ENCODE results near the gene PHYKPL. TPM values are rescaled to one million over a fixed set of nuclear protein-coding genes. Genes with fewer than 3 reads are reported as not detected.

The PHYKPL gene
- total RNA-seq, 1 experiment from 2014 or later: 112 TPM

GRCh38 chr5:178208540-178209227 lies 23.9 kb downstream of the PHYKPL start:
- no peak for DNase-seq (ENCODE audit: unreplicated experiment)
- Mint-ChIP-seq H3K4me3 (ENCODE audit: unreplicated experiment) (no peak overlapping the region), H3K27ac (ENCODE audit: low read depth, unreplicated experiment) (peak overlapping the region; percentile 85), H3K9me3 (ENCODE audit: unreplicated experiment) (no peaks in the 10 kb centered on the region), H3K27me3 (ENCODE audit: insufficient read depth, unreplicated experiment) (no peaks in the 10 kb centered on the region), H3K36me3 (ENCODE audit: insufficient read depth, unreplicated experiment) (peaks cover 95% of the 10 kb centered on the region), H3K4me1 (ENCODE audit: insufficient read depth, unreplicated experiment) (peaks cover 38% of the 10 kb centered on the region)
- BruUV-seq (replicated peaks): no TSS peak
- ChIA-PET CTCF (interaction anchor here (1.3 to 1.7 kb wide), 2 partner anchors 133 to 431 kb away, joined by 4 to 7 read pairs; no protein-coding TSS in a partner anchor), POLR2A (interaction anchor here (1.3 to 3.3 kb wide), 2 partner anchors 21 to 422 kb away, joined by 3 to 32 read pairs; partner anchors contain the start of gene PHYKPL)
- intact Hi-C loops (cut with micrococcal nuclease): no loop called here
- TF ChIP-seq, protein P1, sequence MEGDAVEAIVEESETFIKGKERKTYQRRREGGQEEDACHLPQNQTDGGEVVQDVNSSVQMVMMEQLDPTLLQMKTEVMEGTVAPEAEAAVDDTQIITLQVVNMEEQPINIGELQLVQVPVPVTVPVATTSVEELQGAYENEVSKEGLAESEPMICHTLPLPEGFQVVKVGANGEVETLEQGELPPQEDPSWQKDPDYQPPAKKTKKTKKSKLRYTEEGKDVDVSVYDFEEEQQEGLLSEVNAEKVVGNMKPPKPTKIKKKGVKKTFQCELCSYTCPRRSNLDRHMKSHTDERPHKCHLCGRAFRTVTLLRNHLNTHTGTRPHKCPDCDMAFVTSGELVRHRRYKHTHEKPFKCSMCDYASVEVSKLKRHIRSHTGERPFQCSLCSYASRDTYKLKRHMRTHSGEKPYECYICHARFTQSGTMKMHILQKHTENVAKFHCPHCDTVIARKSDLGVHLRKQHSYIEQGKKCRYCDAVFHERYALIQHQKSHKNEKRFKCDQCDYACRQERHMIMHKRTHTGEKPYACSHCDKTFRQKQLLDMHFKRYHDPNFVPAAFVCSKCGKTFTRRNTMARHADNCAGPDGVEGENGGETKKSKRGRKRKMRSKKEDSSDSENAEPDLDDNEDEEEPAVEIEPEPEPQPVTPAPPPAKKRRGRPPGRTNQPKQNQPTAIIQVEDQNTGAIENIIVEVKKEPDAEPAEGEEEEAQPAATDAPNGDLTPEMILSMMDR (IDR thresholded peaks at IDR 0.05; ENCODE audit: unreplicated experiment): no peak

DNA sequence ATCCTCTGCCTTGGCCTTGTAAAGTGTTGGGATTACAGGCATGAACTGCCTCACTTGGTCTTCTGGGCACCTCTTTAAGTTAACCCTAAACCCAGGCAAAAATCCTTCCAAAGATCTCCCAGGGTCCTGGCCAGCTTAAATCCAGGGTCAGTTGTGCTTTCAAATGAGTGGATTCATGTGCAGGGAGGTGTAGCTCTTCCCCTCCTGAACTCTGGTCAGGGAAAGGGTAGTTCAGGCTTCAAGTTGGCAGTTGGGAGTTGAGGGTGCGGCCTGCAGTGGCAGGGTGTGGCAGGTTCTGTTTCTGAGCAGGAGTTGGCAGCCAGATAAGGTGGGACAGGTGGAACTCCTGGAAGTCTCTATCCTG lies 24.7 kb downstream of the PHYKPL start:
- TF ChIP-seq, protein P1 (IDR thresholded peaks at IDR 0.05; ENCODE audit: unreplicated experiment): no peak
- no TSS peak for BruUV-seq (replicated peaks)
- intact Hi-C loops (cut with micrococcal nuclease): no loop called here
- ChIA-PET CTCF (interaction anchor here (1.1 to 1.7 kb wide), 5 partner anchors 19 to 432 kb away, joined by 3 to 7 read pairs (median 4); no protein-coding TSS in a partner anchor), POLR2A (interaction anchor here (0.9 to 4.9 kb wide), 6 partner anchors 8 to 422 kb away, joined by 3 to 44 read pairs (median 16); partner anchors contain the start of genes NHP2 and PHYKPL)
- peak overlapping the region; percentile 85 for H3K27ac Mint-ChIP-seq (ENCODE audit: low read depth, unreplicated experiment)
- H3K36me3 Mint-ChIP-seq (ENCODE audit: insufficient read depth, unreplicated experiment): peaks cover 87% of the 10 kb centered on the region
- H3K4me3 Mint-ChIP-seq (ENCODE audit: unreplicated experiment): peak overlapping the region; percentile 99
- H3K27me3 Mint-ChIP-seq (ENCODE audit: insufficient read depth, unreplicated experiment): no peaks in the 10 kb centered on the region
- H3K4me1 Mint-ChIP-seq (ENCODE audit: insufficient read depth, unreplicated experiment): peaks cover 34% of the 10 kb centered on the region
- no peaks in the 10 kb centered on the region for H3K9me3 Mint-ChIP-seq (ENCODE audit: unreplicated experiment)
- DNase-seq (ENCODE audit: unreplicated experiment): no peak

DNA sequence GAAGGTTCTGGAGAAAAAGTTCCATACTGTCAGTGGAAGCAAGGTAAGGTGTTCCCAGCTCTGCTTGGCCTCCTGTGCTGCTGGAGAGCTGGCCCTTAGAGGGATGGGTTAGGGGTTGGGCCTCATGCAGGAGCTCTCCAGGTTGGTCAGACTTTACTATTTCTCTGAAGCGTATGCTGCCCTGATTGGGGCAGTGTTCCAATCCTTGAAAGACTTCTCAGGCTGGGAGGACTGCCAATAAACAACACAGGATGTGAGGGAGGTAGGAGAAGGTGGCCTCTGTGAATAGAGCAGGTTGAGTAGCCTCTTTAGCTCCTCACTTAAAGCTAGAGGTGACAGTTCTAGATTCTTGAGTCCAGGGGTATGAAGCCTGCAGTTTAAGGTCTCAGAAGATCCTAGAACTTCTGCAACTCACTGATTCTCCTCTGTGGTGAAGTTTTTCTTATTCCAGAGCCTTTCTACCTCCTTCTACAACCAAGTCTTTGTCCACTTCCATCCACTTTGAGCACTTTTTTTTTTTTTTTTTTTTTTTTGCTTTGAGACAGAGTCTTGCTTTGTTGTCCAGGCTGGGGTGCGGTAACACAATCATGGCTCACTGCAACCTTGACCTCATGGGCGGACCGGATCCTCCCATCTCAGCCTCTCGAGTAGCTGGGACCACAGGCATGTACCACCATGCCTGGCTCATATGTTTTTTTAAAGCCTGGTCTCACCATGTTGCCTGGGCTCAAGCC lies 25.3 kb downstream of the PHYKPL start:
- BruUV-seq (replicated peaks): no TSS peak
- H3K27me3 Mint-ChIP-seq (ENCODE audit: insufficient read depth, unreplicated experiment): no peaks in the 10 kb centered on the region
- POLR2A ChIA-PET: interaction anchor here (0.6 to 4.9 kb wide), 12 partner anchors 9 to 423 kb away, joined by 3 to 44 read pairs (median 6); partner anchors contain the start of genes NHP2 and PHYKPL
- peak overlapping the region; percentile 85 for H3K27ac Mint-ChIP-seq (ENCODE audit: low read depth, unreplicated experiment)
- no peaks in the 10 kb centered on the region for H3K9me3 Mint-ChIP-seq (ENCODE audit: unreplicated experiment)
- peak overlapping the region; percentile 99 for H3K4me3 Mint-ChIP-seq (ENCODE audit: unreplicated experiment)
- peaks cover 32% of the 10 kb centered on the region for H3K4me1 Mint-ChIP-seq (ENCODE audit: insufficient read depth, unreplicated experiment)
- TF ChIP-seq, protein P1 (IDR thresholded peaks at IDR 0.05; ENCODE audit: unreplicated experiment): no peak
- intact Hi-C loops (cut with micrococcal nuclease): no loop called here
- peaks cover 82% of the 10 kb centered on the region for H3K36me3 Mint-ChIP-seq (ENCODE audit: insufficient read depth, unreplicated experiment)
- CTCF ChIA-PET: interaction anchor here (0.7 to 1.7 kb wide), 7 partner anchors 20 to 433 kb away, joined by 3 to 7 read pairs (median 4); no protein-coding TSS in a partner anchor
- peak; percentile 96 for DNase-seq (ENCODE audit: unreplicated experiment)

Data from MCF 10A (cell line).